ENCODE results near the gene UNC45A.

GRCh38 chr15:90933301-90933700 lies 1.8 kb upstream of the UNC45A start:
- TF ChIP-seq CTCF (IDR thresholded peaks at IDR 0.05) (no peak), POLR2A (IDR thresholded peaks at IDR 0.05) (no peak)
